ENCODE results near the gene ZC3H12D. TPM values are rescaled to one million over a fixed set of nuclear protein-coding genes. Genes with fewer than 3 reads are reported as not detected.
A peak's percentile ranks its signal among the peaks of the same experiment; 100 is the strongest.

ZC3H12D gene
- total and polyA plus RNA-seq, 2 of the 13 experiments (the other 11 are each of a cell fraction or from before 2014, with no cell fraction given), result 1.2 to 2.7 TPM

DNA sequence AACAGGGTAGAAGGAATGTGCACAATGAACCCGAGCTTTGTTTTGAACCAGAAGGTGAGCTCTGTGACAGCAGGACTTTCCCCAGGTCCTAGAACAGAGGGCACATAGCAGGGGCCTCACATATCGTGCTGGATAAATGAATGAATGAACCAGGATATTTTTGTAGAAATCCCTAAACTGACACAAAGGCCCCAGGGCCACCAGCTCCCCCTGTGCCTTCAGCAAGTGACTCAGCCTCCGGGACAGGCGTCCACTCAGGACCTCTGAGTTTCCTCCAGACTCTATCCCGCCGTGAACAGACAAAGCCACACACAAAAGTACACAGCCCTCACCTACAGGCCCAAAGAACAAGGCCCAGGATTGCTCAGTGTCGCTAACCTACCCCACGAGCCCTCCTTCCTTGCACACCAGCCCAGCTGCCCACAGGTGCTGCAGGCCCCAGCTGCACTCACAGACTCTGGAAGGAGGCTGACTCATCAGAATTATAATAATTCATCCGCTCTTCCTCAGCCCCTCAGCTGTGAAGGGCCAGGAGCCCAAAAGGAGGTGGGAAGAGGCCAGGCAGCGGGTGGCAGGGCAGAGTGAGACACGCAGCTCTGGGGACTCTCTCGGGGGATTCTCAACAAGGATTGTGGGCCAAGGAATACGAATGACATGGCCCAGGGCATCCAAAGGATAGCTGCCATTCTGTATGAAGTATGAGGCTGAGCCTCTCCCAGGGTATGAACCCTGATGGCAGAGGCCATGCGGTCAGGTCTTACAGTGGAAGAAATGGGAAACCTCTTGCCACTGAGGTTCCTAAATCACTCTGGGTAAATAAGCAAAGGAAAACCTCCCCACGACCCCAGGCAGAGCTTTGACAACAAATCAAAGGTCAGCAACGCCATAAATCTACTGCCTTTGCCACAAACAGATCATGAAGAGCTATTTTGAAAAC is 43.8 kb downstream of the ZC3H12D start:
- in situ Hi-C loops (cut with HindIII; ENCODE audit: extremely low pct_ligation_motif_present, low pct_unique_long_range_greater_than_20kb) (no loop called here), intact Hi-C loops (cut with micrococcal nuclease; ENCODE audit: unreplicated experiment) (no loop called here)
- Histone ChIP-seq H3K9me3 (ENCODE audit: low read length) (no peaks in the 10 kb centered on the region), H3K4me1 (ENCODE audit: insufficient read depth, low read length) (peaks cover 45% of the 10 kb centered on the region), H3K9ac (ENCODE audit: insufficient read depth, low read depth, low read length) (peak overlapping the region; percentile 41), H3K4me3 (replicated peaks in 1 of 3; ENCODE audit: insufficient read depth in 1 of 3, low read depth in 2 of 3, low read length in 3 of 3) (peak overlapping the region; percentile 35 to 69 (median 37)), H3K27ac (ENCODE audit: extremely low read length, insufficient read depth, low read length) (peak overlapping the region; percentile 39), H3K79me2 (ENCODE audit: insufficient read depth, low read length) (no peaks in the 10 kb centered on the region), H3K36me3 (replicated peaks in 1 of 2; ENCODE audit: control insufficient read depth in 1 of 2, insufficient read depth in 2 of 2, low read length in 2 of 2) (no peaks in the 10 kb centered on the region), H4K20me1 (ENCODE audit: insufficient read depth, low read length) (no peaks in the 10 kb centered on the region), H3K27me3 (ENCODE audit: control insufficient read depth in 1 of 2, insufficient read depth in 2 of 2, low read length in 2 of 2) (no peaks in the 10 kb centered on the region), H3K4me2 (ENCODE audit: low read depth, low read length) (peak overlapping the region; percentile 89), H2AFZ (ENCODE audit: low read length) (peak overlapping the region; percentile 80)
- POLR2A ChIA-PET, result interaction anchor here (1.2 to 1.3 kb wide), 4 partner anchors 12 to 461 kb away, joined by 3 to 4 read pairs (median 3); partner anchors contain the start of gene ZC3H12D
- BruUV-seq (replicated peaks), result no TSS peak
- peak; percentile 40 for DNase-seq (ENCODE audit: low spot score)
- 7% methylated on average over 14 of the region's 16 CpGs for WGBS (ENCODE audit: low lambda C conversion rate)
- CTCF ChIA-PET (ENCODE audit: low intra/inter-chr PET ratio, low total read pairs), result no interaction called here
- ATAC-seq, result peak; percentile 62
- FAIRE-seq, result peak; percentile 80
- no peak for TF ChIP-seq ZNF839 (CRISPR knock-in tag; IDR thresholded peaks at IDR 0.05; ENCODE audit: borderline replicate concordance)
- TF ChIP-seq, protein P1, sequence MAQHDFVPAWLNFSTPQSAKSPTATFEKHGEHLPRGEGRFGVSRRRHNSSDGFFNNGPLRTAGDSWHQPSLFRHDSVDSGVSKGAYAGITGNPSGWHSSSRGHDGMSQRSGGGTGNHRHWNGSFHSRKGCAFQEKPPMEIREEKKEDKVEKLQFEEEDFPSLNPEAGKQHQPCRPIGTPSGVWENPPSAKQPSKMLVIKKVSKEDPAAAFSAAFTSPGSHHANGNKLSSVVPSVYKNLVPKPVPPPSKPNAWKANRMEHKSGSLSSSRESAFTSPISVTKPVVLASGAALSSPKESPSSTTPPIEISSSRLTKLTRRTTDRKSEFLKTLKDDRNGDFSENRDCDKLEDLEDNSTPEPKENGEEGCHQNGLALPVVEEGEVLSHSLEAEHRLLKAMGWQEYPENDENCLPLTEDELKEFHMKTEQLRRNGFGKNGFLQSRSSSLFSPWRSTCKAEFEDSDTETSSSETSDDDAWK (CRISPR knock-in tag; IDR thresholded peaks at IDR 0.05), result no peak
- TF ChIP-seq, protein P2, sequence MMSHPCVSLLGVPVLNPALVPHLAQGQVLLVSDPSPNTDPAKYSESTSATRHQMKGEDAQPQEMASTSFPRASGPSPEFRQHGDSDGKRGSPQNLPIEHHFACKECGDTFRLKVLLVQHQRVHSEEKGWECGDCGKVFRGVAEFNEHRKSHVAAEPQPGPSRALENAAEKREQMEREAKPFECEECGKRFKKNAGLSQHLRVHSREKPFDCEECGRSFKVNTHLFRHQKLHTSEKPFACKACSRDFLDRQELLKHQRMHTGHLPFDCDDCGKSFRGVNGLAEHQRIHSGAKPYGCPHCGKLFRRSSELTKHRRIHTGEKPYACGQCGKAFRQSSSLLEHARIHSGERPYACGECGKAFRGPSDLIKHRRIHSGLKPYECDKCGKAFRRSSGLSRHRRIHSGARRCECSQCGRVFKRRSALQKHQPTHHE (CRISPR knock-in tag; IDR thresholded peaks at IDR 0.05; ENCODE audit: borderline replicate concordance), result no peak
- no peak for TF ChIP-seq NAIF1 (CRISPR knock-in tag; IDR thresholded peaks at IDR 0.05; ENCODE audit: borderline replicate concordance)
- TF ChIP-seq, protein P3, sequence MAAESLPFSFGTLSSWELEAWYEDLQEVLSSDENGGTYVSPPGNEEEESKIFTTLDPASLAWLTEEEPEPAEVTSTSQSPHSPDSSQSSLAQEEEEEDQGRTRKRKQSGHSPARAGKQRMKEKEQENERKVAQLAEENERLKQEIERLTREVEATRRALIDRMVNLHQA (CRISPR knock-in tag; IDR thresholded peaks at IDR 0.05), result no peak
- TF ChIP-seq IRX3 (CRISPR knock-in tag; IDR thresholded peaks at IDR 0.05; ENCODE audit: borderline replicate concordance, low read depth), result no peak
- TF ChIP-seq, protein P4, sequence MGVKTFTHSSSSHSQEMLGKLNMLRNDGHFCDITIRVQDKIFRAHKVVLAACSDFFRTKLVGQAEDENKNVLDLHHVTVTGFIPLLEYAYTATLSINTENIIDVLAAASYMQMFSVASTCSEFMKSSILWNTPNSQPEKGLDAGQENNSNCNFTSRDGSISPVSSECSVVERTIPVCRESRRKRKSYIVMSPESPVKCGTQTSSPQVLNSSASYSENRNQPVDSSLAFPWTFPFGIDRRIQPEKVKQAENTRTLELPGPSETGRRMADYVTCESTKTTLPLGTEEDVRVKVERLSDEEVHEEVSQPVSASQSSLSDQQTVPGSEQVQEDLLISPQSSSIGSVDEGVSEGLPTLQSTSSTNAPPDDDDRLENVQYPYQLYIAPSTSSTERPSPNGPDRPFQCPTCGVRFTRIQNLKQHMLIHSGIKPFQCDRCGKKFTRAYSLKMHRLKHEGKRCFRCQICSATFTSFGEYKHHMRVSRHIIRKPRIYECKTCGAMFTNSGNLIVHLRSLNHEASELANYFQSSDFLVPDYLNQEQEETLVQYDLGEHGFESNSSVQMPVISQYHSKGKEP (CRISPR knock-in tag; IDR thresholded peaks at IDR 0.05), result no peak
- TF ChIP-seq RARA (CRISPR knock-in tag; IDR thresholded peaks at IDR 0.05), result peak; percentile 59
- no peak for TF ChIP-seq ZNF674 (CRISPR knock-in tag; IDR thresholded peaks at IDR 0.05; ENCODE audit: low read depth)
- no peak for TF ChIP-seq ZNF335 (CRISPR knock-in tag; IDR thresholded peaks at IDR 0.05)
- TF ChIP-seq ADNP (CRISPR knock-in tag; IDR thresholded peaks at IDR 0.05), result no peak
- TF ChIP-seq ZBTB3 (CRISPR knock-in tag; IDR thresholded peaks at IDR 0.05; ENCODE audit: borderline replicate concordance, low read depth), result no peak
- no peak for TF ChIP-seq ZNF724P (CRISPR knock-in tag; IDR thresholded peaks at IDR 0.05; ENCODE audit: borderline replicate concordance)
- TF ChIP-seq, protein P5, sequence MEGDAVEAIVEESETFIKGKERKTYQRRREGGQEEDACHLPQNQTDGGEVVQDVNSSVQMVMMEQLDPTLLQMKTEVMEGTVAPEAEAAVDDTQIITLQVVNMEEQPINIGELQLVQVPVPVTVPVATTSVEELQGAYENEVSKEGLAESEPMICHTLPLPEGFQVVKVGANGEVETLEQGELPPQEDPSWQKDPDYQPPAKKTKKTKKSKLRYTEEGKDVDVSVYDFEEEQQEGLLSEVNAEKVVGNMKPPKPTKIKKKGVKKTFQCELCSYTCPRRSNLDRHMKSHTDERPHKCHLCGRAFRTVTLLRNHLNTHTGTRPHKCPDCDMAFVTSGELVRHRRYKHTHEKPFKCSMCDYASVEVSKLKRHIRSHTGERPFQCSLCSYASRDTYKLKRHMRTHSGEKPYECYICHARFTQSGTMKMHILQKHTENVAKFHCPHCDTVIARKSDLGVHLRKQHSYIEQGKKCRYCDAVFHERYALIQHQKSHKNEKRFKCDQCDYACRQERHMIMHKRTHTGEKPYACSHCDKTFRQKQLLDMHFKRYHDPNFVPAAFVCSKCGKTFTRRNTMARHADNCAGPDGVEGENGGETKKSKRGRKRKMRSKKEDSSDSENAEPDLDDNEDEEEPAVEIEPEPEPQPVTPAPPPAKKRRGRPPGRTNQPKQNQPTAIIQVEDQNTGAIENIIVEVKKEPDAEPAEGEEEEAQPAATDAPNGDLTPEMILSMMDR (CRISPR knock-in tag; IDR thresholded peaks at IDR 0.05), result no peak
- TF ChIP-seq SMAD9 (CRISPR knock-in tag; IDR thresholded peaks at IDR 0.05), result no peak
- no peak for TF ChIP-seq ZFP41 (CRISPR knock-in tag; IDR thresholded peaks at IDR 0.05; ENCODE audit: borderline replicate concordance)
- no peak for TF ChIP-seq ZC3H4 (CRISPR knock-in tag; IDR thresholded peaks at IDR 0.05; ENCODE audit: borderline replicate concordance)

Data from HepG2 (cell line).